ENCODE results near the gene C5. TPM values are rescaled to one million over a fixed set of nuclear protein-coding genes. Genes with fewer than 3 reads are reported as not detected.

The C5 gene
- total and polyA plus RNA-seq, 9 donors: 3.0 to 7.2 (median 4.6) TPM

- WGBS, 3 donors: 88 to 93% (median 89%) methylated on average over 5 of the region's 5 CpGs
- DNase-seq: no peak
- no peak for TF ChIP-seq CTCF (IDR thresholded peaks at IDR 0.05)
- TF ChIP-seq POLR2A (IDR thresholded peaks at IDR 0.05): no peak
- TF ChIP-seq EP300 (IDR thresholded peaks at IDR 0.05): no peak
- Histone ChIP-seq H3K27me3 (no peaks in the 10 kb centered on the region), H3K36me3 (no peaks in the 10 kb centered on the region), H3K4me1 (ENCODE audit: insufficient read depth) (no peaks in the 10 kb centered on the region), H3K9me3 (no peaks in the 10 kb centered on the region), H3K4me3 (no peak overlapping the region), H3K27ac (no peak overlapping the region)
- intact Hi-C loops (cut with DNase I): loop anchor here in 1 of 4 donors (10.0 kb wide), 1 partner anchor 303 kb away; no protein-coding TSS in a partner anchor
Measured at GRCh38 chr9:121057821-121058220, 7.7 kb upstream of the C5 start.

GRCh38 chr9:121055642-121056143 lies 5.6 kb upstream of the C5 start:
- no peaks in the 10 kb centered on the region for H3K4me1 ChIP-seq (ENCODE audit: insufficient read depth)
- DNase-seq: no peak
- no peak overlapping the region for H3K4me3 ChIP-seq
- no peaks in the 10 kb centered on the region for H3K36me3 ChIP-seq
- 63 to 71% (median 70%) methylated on average over 2 of the region's 2 CpGs for WGBS, 3 donors
- intact Hi-C loops (cut with DNase I): loop anchor here in 1 of 4 donors (10.0 kb wide), 1 partner anchor 301 kb away; no protein-coding TSS in a partner anchor
- no peaks in the 10 kb centered on the region for H3K27me3 ChIP-seq
- H3K27ac ChIP-seq: no peak overlapping the region
- H3K9me3 ChIP-seq: no peaks in the 10 kb centered on the region
- TF ChIP-seq CTCF (IDR thresholded peaks at IDR 0.05) (no peak), POLR2A (IDR thresholded peaks at IDR 0.05) (no peak), EP300 (IDR thresholded peaks at IDR 0.05) (no peak)

- no peaks in the 10 kb centered on the region for H3K27me3 ChIP-seq
- intact Hi-C loops (cut with DNase I): loop anchor here in 1 of 4 donors (10.0 kb wide), 1 partner anchor 299 kb away; no protein-coding TSS in a partner anchor
- H3K27ac ChIP-seq: no peak overlapping the region
- no peak overlapping the region for H3K4me3 ChIP-seq
- WGBS, 3 donors: 66 to 70% (median 68%) methylated on average over 4 of the region's 4 CpGs
- H3K36me3 ChIP-seq: no peaks in the 10 kb centered on the region
- no peaks in the 10 kb centered on the region for H3K9me3 ChIP-seq
- DNase-seq: no peak
- TF ChIP-seq CTCF (IDR thresholded peaks at IDR 0.05) (no peak), EP300 (IDR thresholded peaks at IDR 0.05) (no peak), POLR2A (IDR thresholded peaks at IDR 0.05) (no peak)
- no peaks in the 10 kb centered on the region for H3K4me1 ChIP-seq (ENCODE audit: insufficient read depth)
Measured at GRCh38 chr9:121053544-121053943, 3.5 kb upstream of the C5 start.

DNA sequence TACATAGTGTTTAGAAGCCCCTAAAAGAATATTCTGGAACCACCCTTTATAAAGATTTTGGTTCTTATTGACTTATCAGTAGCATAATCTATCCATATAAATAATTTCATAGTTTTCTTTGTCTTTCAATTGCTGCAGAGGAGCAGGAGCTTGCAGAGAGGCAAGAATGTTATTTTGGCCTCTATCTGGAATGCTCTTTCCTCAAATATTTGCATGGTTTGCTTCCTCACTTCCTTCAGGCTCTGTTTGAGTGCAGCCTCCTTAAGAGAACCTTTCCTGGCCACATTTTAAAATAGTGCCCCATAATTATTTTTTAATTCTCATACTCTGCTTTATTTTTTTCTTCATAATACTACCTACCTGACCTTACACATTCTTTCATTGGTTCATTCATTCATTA lies 1.5 kb downstream of the C5 start:
- no peaks in the 10 kb centered on the region for H3K4me1 ChIP-seq (ENCODE audit: insufficient read depth)
- H3K4me3 ChIP-seq: no peak overlapping the region
- H3K27me3 ChIP-seq: no peaks in the 10 kb centered on the region
- TF ChIP-seq CTCF (IDR thresholded peaks at IDR 0.05) (no peak), EP300 (IDR thresholded peaks at IDR 0.05) (no peak), POLR2A (IDR thresholded peaks at IDR 0.05) (no peak)
- H3K9me3 ChIP-seq: no peaks in the 10 kb centered on the region
- no peak overlapping the region for H3K27ac ChIP-seq
- no peaks in the 10 kb centered on the region for H3K36me3 ChIP-seq
- no peak for DNase-seq
- intact Hi-C loops (cut with DNase I): no loop called here
